Right hindlimb (tissue), 1 donor: ENCODE measurements around the gene AIDA.

Experiments
- DNase-seq: peaks from one replicate; pipeline ENCODE4 v3.0.0-alpha.2; 2018

The AIDA gene

DNA sequence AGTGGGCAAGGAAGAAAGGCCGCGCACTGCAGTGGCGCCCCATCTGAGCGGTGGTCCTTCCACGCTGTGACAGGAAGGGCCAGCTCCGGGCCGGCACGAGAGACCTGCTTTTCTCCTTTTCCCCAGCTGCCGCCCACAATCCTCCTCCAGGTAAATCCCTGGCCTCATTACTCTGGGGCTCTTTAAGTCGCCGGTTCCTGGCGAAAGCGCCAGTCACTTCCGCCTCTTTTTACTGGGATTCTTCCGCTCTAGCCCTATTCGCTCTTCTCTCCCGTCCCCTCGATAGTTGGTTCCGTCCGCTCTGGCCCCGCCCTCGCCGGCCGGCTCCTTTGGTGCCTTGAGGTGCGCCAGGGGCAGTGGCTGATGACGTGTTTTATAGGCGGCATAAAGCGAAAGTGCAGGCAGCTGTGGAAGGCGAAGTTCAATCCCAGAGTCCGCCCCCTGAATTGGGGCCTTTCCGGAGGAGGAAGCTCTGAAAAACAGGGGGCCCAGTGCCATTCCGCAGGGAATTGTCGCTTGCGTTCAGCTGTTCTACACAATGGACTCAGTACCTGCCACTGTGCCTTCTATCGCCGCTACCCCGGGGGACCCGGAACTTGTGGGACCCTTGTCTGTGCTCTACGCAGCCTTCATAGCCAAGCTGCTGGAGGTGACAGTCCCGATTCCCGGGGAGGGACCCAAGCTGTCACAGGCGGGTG lies 68.2 kb downstream of the AIDA start:
- DNase-seq, result peak; percentile 99

GRCh38 chr1:222643606-222643937 lies 68.7 kb downstream of the AIDA start:
- DNase-seq, result no peak

DNA sequence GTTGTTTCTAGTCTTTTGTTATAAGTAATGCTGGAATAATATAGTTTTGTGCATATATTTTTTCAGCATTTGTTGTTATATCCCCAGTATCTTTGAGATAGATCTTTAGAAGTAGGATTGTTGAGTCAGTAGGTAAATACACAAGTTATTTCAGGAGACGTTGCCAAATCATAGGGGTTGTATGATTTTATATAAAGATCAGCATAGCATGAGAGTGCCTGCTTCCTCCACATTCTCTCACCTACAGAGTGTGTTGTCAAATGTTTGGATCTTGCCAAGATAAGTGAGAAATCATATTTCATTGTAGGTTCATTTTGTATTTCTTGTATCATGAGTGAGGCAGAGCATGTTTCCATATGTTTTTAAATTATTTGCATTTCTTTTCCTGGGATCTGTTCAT lies 69.8 kb downstream of the AIDA start:
- no peak for DNase-seq

DNA sequence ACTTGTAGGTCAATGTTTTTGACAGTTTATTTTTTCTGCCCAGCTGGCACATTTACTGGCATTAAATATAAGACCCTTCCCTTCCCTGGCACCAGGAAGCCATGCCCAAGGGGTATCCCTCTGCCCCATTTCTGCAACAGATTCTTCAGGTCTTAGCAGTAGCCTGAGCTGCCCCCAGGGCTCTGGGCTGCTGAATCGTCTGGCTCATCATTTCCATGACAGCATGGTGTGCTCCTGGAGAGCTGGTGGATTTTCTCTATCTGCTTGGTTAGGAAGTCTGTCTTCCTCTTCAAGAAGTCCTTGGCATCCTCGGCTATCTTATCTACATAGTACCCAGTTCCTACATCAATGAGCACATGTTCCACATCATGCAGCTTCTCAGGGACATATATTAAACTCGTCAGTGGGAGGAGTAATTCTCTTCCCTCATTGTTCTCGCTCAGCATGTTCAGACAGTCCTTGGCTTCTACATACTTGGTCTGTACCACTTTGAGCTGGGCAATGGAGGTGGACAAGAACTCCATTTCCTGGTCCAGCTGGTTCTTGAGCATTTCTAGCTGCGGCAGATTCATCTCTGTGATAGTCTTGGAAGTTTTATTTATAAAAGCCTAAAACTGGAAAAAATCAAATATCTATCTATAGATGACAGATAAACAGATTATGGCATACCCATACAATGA lies 70.9 kb downstream of the AIDA start:
- no peak for DNase-seq

DNA sequence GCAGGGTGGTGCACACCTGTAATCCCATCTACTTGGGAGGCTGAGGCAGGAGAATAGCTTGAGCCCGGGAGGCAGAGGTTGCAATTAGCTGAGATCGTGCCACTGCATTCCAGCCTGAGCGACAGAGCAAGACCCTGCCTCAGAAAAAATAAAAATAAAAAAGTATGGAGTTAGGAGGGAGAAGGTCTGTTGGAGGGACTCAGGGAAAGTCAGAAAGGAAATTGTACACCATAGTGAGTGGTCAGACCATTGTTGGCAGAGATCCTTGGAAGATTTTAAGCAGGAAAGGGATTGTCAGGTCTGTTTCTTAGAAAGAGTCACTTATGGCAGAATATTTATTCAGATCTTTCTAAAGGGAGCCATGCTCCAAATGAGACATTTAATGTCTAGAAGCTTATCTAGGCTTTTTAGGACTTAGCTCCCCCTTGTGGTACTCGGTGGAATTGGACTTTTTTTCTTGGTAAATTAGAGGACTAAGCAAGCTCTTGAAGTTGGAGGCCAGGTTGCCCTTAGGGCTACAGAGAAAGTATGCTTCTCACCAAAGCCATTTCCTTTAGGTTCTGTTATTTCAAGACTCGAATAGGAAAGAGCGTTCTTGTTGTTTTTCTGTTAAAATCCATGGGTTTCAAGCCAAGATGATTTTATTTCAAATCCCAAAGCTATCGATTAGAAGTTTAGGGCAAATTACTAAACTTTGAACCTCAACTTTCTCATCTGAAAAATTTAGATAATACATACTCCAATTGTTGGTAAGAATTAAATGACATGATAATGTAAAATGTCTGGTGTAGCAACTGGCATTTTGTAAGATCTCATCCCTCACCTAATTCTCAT lies 77.9 kb downstream of the AIDA start:
- peak; percentile 53 for DNase-seq

DNA sequence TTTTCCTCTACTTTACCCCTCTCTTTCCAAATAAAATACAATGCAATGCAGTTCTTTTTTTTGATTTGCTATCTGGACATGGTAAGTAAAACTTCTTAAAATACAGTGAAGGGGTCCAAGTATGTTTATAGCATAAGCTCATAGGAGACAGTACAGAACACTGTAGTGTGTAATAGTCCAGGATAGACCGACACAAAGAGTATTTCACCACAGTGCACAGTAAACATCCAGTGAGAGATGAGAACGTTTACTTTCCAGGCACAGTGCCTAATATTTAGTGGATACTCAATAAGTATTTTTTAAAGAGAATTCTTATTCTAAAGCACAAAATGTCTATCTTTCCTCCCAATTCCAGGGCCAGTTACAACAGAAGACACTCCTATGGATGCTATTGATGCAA lies 79.5 kb downstream of the AIDA start:
- DNase-seq, result no peak

- DNase-seq, result no peak
Observed at GRCh38 chr1:222631611-222632208, 80.6 kb downstream of the AIDA start.

GRCh38 chr1:222629921-222630535 lies 82.3 kb downstream of the AIDA start:
- no peak for DNase-seq

GRCh38 chr1:222627232-222627631 lies 85.1 kb downstream of the AIDA start:
- DNase-seq, result no peak

DNA sequence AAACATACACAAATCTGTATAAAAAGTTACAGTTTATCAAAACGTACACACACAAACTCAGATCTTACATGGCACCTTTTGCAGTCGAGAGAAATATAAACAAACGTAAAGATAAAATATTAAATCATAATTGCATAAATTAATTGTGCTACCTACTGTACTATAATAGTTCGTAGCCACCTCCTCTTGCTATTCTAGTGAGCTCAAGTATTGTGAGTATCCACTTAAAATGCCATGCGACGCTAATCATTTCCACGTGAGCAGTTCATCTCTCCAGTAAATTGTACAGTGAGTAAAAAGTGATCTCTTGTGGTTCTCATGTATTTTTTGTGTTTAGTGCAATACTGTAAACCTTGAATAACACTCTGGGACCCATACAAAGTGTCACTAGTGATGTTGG lies 88.1 kb downstream of the AIDA start:
- no peak for DNase-seq

DNA sequence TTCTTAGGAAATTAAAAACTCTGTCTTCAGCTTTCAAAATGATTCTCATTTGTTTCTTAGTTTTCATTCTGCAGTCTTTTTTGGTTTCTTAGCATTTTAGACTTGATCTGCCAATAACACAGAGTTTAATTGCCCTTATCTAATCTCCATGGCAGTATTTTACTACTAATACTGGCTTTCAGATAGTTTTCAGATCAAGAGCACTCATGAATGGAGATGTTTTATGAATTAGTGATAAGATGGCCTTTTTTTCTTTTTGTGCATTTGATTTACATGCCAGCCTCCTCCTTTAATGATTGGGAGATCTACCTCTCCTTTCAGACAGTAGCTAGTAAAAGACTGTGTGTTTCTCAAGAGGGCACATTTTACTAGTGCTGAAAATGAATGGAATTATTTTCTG lies 88.8 kb downstream of the AIDA start:
- DNase-seq, result no peak

DNA sequence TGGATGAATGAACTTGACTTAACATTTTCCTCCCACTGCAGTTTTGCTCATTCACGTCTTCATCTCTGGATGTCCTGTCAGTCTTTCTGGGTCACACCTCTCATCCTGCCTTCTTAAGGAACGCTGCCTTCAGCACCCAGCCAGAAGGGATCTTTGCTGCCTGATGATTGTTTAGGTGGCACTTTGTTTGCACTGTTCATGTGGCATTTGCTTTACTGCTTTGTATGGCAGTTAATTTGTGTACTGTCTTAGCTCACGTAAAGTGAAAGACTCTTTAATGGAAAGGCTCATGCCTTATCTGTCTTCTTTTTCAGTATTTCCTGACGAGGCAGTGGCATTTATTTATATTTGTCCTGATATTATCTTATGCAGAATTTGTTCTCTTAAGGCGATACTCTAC lies 89.5 kb downstream of the AIDA start:
- no peak for DNase-seq

GRCh38 chr1:222620566-222620965 lies 91.7 kb downstream of the AIDA start:
- DNase-seq, result no peak

GRCh38 chr1:222618880-222619596 lies 93.3 kb downstream of the AIDA start:
- DNase-seq, result peak; percentile 31
